Subcutaneous adipose tissue (tissue), 4 donors: ENCODE data around the gene MEGF9. TPM values are rescaled to one million over a fixed set of nuclear protein-coding genes. Genes with fewer than 3 reads are reported as not detected.

Experiments
- CTCF ChIP-seq: fragments of 450-650 bp; IDR thresholded peaks from one replicate; pipeline ENCODE4 v1.5.1; 2016; ENCODE audit warnings: low read depth, mild to moderate bottlenecking, control low read depth, antibody characterized with exemption, moderate library complexity
- total RNA-seq, 4 donors: library from RNA; depleted of rRNA; stranded (reverse); fragments of >200 nt; gene quantifications; one replicate each; pipeline ENCODE4 v1.1.0, GENCODE V29; 2016

MEGF9 gene
- total RNA-seq, 4 donors from 2014 or later: 33.7 to 55.1 (median 41.8) TPM

- no peak for TF ChIP-seq CTCF
Observed at GRCh38 chr9:120587328-120587727, 126.9 kb downstream of the MEGF9 start.

GRCh38 chr9:120583958-120584369, 130.3 kb downstream of the MEGF9 start:
- no peak for TF ChIP-seq CTCF

GRCh38 chr9:120580051-120580896, 134.0 kb downstream of the MEGF9 start, which contains the start of gene CDK5RAP2:
Gene CDK5RAP2, minus strand, starts transcription at chr9:120580167. Its CDS starts 189 bp downstream, at chr9:120579978.
- TF ChIP-seq CTCF: no peak

GRCh38 chr9:120579139-120580050, 134.9 kb downstream of the MEGF9 start:
- no peak for TF ChIP-seq CTCF

GRCh38 chr9:120574473-120574872, 139.8 kb downstream of the MEGF9 start:
- no peak for TF ChIP-seq CTCF

GRCh38 chr9:120572472-120572871, 141.8 kb downstream of the MEGF9 start:
- no peak for TF ChIP-seq CTCF
